Measurements from ENCODE around the gene PPP1CC.

The PPP1CC gene

DNA sequence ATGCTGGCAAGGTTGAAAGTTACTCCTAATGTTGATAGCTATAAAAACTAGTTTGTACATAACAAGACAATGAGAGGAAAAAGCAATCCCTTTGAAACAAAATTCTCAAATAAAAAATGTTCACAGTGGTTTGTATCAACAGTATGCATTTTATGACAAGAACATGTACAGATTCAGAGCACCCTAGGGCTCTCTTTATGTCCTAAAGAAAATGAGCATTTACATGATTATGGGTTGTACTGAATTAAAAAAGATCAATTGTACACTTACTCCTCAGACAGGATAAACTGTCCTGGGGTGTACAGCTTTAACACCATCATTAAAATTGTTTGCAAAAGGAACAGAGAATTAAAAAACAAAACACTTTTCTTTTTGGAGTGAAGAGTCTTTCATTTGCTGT is 22.2 kb downstream of the PPP1CC start:
- DNase-seq: no peak

DNA sequence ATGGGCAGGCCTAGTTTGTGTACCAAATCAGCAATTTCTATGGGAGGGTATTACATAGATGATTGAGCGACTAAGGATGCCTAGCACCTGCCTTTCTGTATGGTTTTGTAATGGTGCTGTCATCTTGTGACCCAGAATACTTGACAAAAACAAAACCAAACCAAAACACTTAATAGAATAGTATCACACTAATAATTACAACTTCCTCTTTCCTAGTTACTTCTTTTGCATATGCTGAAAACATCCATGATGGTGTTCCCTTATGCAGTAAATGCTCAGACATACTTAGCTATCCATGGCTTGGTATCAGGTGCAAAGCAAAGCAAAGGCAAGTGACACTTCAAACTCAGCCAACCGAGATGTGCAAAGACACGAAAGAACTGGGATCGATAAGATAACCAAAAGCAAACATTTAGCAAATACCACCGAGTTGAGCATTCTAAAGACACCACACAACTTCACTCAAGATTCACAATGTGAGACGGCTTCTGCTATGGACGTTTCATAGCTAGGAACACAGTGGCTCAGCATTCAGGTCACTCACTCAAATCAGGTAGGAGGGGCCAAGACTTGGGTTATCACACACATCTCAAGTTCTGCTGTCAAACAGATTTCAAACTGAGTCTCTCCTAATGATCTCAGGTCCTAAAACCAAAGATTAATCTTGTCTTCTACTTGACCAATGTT is 24.3 kb downstream of the PPP1CC start:
- DNase-seq: no peak

DNA sequence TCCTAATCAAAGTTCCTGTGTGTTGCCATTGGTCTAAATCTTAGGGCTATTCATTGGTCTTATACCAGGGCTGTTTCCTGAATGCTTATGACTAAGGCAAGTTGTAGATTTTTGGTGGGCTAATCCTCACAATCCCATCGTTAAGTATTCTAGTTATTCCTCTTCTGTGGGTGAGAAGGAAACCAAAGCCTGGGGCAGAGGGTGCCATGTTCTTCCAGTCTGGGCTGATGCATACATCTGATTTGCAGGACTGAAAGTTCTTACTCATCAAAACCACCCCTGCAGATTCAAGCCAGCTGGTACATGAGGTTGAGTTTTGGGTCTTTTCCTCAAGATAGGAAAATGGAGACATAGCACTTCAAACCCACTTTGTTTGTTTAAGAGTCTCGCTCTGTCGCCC is 25.7 kb downstream of the PPP1CC start:
- DNase-seq: no peak

DNA sequence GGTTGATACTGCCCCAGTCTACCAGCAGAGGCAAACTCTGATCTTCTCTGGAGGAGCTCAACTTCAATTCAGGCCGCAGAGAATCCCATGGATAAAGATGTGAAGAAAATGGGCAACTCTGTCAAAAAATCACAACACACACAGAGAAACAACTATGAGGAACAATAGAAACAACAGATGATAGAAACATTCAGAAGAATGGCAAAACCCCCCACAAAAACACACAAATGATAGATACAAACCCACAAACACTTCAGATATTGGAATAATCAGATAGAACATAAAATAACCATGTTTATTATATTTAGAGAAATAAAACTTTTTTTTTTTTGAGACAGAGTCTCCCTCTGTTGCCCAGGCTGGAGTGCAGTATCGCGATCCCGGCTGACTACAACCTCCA is 33.8 kb downstream of the PPP1CC start:
- no peak for DNase-seq

DNA sequence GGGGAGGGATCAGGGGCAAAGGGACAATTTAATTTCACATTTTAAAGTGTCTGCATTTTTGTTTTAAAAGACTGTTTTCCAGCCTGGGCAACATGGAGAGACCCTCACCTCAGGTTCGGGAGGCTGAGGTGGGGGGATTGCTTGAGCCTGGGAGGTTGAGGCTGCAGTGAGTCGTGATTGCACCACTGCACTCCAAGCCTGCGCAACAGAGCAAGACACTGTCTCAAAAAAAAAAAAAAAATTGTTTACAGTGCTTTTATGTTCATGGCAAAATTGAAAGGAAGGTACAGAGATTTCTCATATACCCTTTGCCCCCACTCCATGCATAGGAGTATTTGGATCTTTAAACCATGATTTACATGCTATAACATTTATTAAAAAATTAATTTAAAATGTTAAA is 37.4 kb downstream of the PPP1CC start:
- DNase-seq: no peak

DNA sequence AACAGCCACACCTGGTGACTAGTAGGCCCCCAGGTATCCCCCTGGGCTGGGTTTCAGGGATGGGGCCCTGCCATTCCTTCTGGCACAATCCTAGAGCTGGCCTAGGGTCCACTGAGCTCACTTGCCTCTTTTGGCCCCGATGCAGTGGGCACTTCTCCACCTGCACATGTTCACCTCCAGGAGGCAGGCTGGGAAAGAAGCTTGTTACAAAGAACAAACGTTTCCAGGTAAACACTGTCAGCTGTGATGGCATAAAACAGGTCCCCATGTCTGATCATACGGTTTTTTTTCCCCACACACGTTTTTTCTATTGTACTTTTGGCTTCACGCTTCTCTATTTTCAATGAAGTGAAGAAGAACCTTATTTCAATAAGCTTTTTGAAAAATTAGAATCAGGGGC is 37.9 kb downstream of the PPP1CC start:
- DNase-seq: no peak

DNA sequence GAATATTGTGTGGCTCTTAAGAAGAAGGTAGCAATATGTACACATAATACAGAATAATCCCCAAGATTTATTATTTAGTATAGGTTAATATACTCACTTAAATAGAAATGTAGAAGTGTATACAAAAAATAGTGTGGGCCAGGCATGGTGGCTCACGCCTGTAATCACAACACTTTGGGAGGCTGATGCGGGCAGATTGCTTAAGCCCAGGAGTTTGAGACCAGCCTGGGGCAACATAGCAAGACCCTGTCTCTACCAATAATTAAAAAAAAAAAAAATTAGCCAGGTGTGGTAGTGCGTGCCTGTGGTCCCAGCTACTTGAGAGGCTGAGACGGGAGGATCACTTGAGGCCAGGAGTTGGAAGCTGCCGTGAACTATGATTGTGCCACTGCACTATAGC is 38.5 kb downstream of the PPP1CC start:
- no peak for DNase-seq

DNA sequence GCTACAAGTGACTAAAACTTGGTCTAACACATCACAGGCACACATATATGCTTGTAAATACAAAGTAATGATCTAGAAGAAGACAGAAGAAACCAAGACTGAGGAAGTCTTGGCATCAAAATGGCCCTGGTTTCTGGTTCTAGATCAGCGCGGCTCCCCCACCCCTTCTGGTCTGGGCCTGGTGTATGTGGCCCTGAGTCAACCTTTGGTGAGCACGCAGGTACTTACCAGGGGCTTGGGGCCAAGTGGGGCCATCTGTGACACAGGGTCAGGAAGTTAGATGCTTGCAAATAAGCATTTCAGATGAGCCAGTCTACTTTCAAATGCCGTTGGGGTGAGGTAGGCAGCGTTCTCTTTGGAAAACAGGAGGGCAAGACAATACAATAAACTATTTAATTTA is 40.6 kb downstream of the PPP1CC start:
- no peak for DNase-seq

DNA sequence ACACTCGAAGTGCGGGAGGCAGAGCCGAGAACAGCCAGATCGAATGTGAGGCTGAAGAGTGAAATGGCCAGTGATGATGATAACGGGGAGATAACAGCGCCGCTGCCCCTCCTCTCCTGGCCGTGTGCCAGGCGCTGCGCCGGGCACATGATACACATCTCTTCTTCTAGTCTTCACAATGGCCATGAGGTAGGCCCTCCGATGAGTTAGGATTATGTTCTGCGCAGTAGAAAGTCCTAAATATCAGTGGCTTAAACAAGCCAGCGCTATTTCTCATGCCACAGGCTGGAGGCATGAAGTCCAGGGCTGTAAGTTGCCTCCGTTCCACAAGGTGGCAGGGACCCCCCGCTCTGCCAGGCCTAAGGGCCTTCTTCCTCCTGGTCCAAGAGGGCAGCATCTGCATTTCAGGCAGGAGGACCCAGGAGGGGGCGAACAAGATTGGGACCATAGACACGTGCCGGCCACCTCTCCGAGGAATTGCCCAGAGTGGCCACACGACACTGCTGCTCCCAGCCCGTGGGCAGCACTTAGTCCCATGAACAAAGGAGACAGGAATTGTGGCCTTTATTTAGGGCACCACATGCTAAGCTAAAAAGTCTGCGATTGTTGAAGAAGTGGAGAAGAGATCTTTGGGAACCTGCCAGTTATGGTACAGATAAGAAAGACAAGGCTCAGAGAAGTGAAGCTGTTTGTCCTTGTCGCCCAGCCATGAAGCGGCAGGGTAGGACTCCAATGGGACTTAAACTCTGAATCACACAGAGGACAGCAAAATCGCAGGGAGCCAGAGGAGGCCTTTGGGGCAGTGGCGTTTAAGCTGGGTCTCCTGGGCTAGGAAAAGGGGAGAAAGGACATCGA is 42.9 kb downstream of the PPP1CC start:
- DNase-seq: no peak

DNA sequence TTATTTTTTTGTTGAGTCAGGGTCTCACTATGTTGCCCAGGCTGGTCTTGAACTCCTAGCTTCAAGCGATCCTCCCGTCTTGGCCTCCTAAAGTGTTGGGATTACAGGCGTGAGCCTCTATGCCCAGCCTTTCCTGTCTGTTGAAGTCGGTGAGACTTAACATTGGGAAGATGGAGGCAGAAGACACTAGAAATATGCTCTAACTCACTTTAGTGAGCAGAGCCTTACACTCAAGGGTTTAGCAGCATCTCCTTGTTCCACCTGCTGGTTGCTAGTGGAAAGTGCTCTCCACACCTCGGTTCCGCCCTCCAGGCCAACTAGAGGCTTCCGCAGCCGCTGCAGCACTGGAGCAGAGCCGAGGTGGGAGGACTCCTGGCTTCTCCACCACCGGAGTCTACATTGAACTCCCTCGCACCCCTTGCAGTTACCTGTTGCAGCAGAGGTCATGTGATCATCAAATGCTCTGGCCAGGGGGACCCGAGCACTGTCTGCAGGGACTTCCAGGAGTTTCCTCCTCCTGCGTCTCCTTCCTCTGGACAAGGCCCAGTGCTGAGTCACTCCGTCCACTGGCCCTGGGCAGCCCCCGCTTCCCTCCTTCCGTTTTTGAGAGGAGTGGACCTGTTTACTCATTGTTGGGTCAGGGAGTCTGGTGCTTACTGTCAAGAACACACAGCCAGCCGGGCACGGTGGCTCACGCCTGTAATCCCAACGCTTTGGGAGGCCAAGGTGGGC is 44.4 kb downstream of the PPP1CC start:
- peak; percentile 87 for DNase-seq

DNA sequence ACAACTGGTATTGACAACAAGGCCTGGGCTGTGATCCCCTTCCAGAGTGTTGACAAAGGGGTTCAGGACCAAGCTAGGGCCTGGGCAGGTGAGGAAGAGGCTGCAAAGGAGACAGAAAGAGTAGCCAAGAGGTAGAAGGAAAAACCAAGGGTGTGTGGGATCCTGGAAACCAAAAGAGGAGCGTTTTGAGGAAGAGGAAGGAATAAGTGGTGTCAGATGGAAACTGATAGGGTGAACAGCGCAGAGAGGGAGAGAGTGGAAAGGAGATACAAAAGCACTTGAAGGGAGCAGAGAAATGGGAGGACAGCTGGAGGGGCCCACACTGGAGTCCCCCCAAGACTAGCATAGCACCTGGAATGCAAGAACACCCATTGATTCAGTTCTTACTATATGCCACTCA is 45.5 kb downstream of the PPP1CC start:
- no peak for DNase-seq

DNA sequence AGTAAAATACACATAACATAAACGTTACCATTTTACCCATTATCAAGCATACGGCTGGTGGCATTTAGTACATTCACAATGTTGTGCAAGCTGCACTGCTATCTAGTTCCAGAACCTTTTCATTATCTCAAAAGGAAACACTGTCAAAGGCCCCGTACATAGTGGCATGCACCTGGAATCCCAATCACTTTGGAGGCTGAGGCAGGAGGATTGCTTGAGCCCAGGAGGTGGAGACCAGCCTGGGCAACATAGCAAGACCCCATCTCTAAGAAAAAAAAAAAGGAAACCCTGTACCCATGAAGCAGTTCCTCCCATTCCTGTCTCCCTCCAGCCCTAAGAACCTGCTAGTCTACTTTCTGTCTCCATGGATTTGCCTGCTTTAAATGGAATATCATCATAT is 46.4 kb downstream of the PPP1CC start:
- no peak for DNase-seq

DNA sequence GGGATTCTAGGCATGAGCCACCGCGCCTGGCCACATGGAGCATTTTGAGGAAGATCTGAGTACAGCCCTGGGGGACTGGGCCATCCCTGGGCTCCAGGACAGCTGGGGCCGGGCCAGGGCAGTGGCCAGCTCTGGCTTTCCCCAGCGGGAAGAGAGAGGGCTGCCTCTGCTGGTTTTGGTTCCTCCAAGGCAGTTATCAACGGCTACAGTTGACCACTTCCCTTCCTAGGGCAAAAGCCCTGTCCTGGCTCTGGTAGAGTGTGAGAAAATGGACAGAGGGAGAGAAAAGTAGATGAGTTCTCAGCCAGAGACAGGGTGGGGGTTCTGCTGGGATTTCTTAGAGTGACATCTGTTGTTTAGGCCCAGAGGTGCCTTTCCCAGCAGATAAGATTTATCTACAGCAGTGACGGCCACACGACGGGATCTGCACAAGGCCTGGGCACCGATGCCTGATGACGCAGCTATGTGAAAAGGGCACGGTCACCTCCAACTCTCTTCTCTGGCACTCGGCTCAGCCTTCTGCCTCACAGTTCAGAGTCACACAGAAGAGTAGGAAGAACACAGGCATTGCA is 48.3 kb downstream of the PPP1CC start:
- no peak for DNase-seq

DNA sequence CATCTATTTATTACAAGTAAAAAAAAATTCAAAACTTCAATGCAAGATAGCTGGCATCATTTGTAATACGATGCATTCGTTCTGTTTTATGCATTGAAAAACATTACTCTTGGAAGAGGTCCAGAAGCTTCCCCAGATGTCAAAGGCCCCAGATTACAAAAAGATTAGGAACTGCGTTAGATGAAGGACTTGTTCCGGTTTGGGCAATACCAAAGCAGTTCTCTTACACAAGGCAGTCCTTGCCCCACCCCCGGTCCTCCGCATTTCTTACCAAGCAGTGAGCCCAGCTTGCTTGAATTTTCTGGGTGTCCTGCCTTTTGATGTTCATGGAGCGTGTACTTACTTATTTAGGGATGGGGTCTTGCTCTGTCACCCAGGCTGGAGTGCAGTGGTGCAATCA is 49.0 kb downstream of the PPP1CC start:
- DNase-seq: no peak

DNA sequence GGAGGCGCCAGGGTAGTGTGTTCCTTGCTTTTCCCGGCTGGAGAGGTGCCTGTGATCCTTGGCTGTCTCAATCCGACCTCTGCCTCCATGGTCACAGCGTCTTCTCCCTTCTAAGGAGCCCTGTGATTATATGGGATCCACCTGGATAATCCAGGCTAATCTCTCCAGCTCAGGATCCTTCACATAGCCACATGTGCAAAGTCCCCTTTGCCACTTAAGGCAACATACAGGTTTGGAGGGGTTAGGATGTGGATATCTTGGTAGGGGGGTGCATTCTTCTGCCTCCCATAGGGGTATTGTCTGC is 52.6 kb downstream of the PPP1CC start:
- no peak for DNase-seq

DNA sequence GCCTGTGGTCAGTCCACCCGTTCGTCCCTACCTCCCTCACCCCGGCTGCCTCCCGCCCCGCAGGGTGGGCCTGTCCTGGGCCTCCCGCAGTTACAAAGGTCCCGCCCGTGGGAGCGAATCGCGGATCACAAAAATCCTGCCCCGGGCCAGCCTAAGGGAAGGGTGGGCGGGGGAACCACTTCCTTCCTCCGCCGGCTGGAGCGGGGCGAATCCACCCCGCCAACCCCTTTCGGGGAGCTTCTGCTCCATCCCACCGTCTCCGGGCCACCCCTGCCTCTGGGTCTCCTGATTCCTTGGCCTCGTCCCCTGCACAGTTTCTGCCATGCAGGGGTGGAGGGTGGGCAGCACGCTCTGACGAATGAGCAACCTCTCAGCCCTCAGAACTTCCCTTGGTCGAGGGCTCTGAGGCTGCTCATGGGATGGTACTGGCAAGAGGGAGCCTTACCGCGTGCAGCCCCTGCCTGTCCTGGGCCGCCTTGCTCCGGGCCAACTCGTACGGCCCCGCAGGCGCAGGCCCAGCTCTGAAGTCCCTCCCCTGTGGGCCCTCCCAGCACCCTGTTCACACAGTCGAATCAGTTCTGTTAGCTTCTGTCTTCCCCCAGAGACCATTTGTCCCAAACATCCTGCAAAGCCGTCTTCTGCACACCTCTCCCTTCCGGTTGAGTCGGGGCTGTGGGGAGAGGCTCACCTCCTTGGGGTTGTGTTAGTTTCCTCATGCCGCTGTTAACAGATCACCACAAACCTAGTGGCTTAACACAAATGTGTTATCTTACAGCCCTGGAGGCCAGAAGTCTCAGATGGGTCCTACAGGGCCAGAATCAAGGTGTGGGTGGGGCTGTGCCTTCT is 53.2 kb downstream of the PPP1CC start:
- DNase-seq: no peak

DNA sequence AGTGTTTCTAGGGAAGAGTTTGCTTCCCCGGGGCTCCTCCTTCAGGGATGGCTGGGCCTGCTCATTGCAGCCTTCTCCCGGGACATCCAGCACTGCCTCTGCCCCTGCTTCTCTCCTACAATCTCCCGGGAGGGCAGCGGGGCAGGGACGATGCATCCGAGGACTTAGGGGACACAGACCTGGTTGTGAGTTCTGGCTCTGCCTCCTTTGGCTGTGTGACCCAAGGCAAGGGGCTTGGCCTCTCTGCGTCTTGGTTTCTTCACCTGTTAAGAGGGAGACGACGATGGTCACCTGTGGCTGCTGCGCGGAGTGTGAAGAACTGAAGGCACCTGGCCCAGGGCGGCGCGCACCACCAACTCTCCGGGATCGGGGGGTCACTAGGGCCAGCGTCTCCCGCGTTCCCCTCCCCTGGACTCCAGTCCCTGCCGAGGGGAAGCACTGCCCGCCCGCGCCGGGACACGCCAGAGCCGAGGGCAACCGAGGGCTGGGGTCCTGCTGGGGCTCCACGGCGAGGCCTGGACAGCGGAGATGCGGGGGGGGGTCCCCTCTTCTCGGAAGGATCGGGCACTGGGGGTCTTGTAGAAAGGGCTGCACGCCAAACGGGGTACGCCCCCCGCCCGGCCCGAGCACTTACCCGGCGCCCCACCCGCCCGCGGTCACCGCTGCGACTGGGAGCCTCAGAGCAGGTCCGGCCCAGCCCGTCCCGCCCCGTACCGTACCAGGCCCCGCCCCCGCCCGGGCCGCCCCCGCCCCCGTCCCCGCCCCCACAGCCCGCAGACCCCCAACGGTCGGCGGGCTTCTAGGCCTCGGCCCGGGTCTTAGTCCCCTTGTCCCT is 54.0 kb downstream of the PPP1CC start, which contains the start of gene HVCN1:
HVCN1 (minus strand) TSS at position 670 of the 835 bp plus-strand sequence. CDS start 5,870 bp downstream, outside the sequence.
- peak; percentile 16 for DNase-seq

DNA sequence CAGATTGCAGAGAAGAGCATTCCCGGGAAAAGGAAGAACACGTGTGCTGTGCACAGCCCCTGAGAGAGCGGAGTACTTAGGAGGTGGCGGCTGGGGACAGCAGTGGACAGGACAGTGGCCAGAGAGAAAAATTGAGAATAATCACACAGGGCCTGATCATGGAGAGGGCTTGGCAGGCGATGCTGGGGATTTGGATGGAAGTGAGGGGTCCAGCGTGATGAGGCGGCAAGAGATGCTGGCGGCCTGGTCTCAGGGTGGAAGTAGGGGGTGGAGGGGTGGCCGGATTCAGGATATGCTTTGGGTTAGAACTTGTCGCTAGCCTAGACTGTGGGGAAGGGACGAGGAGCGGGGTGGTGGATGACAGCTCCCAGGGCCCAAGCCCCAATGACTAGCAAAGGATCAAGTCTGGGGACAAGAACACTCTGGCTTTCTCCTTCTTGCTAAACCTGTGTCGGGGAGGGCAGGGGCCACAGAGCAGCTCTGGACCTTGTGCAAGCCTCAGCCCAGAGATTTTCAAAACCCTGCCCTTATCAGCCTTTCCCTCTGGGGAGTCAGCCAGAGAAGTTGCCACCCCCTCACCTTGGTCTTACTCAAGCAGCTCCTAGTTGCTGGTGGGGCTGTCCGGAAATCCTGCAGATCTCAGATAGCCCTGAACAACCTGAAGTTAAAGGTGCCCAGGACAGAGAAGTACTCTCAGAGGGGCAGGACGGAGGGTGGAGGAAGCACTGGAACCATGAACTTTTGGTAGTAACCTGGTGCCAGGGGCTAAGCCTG is 55.1 kb downstream of the PPP1CC start:
- no peak for DNase-seq

DNA sequence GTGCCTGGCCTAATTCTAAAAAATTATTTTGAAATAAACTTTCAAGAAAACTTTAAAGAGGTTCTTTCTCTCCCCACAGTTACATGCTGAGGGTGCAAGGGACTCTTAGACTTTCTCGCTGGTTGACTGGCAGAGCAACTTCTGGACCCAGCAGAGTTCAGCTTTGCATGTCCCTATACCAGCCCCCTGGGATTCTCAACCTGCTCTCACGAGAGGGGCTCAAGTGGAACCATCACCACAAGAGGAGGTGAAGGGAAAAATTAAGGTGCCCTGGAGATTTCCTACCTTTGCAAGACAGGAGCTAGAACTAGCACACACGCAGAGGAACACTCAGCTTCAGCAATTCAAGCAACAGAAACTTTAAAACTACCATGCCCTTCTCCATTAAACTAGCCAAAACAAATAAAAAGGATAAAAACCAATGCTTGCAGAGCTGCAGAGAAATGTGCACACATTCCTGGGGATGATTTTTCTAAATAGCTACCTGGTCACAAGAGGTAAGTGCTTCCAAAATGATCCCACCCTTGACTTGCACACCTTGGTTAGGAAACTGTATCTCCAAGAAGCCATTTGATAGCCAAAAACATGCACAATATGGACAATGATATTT is 56.3 kb downstream of the PPP1CC start:
- no peak for DNase-seq

DNA sequence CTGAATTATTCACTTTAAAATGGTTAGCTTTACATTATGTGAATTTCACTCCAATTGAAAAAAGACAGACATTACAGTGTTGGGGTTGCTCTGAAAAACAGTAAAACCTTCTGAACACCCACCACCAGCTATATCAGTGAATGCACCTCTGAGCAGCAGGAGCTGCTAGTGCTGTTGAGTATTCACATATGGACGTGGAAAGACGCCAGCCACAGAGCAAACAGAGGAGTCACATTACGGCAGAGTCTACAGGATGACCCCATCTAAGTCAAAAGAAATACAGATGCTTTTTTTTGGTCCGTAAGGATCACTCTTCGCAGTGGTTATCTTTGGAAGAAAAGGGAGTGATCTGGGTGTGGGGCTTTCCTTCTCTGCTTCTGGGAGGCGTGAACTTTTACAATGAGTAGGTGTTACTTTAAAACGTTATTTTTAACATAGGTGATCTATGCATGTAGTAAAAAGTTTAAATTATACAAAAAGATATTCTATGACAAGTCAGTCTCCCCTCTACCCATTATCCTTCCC is 58.3 kb downstream of the PPP1CC start:
- DNase-seq: no peak

Data from HCEC 1CT (cell line).